ENCODE data around the gene CD2BP2.

DNA sequence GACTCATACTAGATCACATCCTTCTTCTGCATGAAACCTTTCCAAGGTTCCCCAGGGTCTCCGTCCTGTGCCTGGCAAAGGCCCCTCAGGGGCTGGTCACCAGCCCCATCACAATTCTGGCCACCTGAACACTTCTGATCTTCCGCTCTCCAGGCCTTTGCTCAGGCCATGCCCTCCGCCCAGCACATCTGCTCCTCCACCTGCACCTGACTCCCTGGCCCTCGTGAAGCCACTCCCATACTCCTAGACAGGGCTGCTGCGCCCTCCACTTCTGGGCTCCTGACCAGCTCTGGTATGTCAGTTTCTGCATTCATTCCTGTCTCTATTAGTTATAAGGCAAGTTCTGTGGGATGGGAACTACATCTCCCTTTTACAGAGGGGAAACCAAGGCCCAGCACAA is 17.6 kb upstream of the CD2BP2 start:
- TF ChIP-seq, protein P1, sequence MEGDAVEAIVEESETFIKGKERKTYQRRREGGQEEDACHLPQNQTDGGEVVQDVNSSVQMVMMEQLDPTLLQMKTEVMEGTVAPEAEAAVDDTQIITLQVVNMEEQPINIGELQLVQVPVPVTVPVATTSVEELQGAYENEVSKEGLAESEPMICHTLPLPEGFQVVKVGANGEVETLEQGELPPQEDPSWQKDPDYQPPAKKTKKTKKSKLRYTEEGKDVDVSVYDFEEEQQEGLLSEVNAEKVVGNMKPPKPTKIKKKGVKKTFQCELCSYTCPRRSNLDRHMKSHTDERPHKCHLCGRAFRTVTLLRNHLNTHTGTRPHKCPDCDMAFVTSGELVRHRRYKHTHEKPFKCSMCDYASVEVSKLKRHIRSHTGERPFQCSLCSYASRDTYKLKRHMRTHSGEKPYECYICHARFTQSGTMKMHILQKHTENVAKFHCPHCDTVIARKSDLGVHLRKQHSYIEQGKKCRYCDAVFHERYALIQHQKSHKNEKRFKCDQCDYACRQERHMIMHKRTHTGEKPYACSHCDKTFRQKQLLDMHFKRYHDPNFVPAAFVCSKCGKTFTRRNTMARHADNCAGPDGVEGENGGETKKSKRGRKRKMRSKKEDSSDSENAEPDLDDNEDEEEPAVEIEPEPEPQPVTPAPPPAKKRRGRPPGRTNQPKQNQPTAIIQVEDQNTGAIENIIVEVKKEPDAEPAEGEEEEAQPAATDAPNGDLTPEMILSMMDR (IDR thresholded peaks at IDR 0.05) = no peak
- TF ChIP-seq POLR2A (IDR thresholded peaks at IDR 0.05) = no peak

All from lower leg skin (tissue), 3 donors.